GM18517 (cell line): ENCODE measurements around the gene TNS2.
"Not testable (repeated sequence)": the region's sequence is repeated elsewhere in the genome, so short reads cannot be mapped to it uniquely, and the experiment has no call there.

Experiments
- ATAC-seq: cut with Tn5 transposase; IDR thresholded peaks from one replicate; pipeline ENCODE4 v1.9.1; 2021; ENCODE audit warnings: mild to moderate bottlenecking, moderate library complexity; ENCODE audit not compliant: unreplicated experiment

Gene TNS2

DNA sequence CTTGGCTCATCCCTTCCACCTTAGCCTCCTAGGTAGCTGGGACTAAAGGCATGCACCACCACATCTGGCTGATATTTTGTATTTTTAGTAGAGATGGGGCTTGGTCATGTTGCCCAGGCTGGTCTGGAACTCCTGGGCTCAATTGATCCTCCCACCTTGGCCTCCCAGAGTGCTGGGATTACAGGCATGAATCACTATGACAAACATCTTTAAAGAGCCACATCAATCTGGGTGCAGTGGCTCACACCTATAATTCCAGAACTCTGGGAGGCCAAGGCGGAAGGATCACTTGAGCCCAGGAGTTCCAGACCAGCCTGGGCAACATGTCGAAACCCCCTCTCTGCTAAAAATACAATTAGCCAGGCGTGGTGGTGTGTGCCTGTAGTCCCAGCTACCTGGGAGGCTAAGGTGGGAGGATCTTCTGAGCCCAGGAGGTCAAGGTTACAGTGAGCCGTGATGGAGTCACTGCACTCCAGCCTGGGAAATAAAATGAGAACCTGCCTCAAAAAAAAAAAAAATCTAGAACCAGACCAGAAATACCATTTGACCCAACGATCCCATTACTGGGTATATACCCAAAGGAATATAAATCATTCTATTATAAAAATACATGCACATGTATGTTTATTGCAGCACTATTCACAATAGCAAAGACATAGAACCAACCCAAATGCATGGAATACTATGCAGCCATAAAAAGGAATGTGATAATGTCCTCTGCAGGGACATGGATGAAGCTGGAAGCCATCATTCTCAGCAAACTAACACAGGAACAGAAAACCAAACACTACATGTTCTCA lies 45.1 kb downstream of the TNS2 start:
- not testable (repeated sequence) for ATAC-seq

DNA sequence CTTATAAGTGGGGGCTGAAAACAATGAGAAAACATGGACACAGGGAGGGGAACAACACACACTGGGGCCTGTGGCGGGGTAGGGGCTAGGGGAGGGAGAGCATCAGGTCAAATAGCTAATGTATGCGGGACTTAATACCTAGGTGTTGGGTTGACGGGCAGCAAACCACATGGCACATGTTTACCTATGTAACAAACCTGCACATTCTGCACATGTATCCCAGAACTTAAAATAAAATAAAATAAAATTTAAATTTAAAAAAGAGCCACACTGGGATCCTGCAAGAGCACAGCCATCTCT lies 45.7 kb downstream of the TNS2 start:
- not testable (repeated sequence) for ATAC-seq

DNA sequence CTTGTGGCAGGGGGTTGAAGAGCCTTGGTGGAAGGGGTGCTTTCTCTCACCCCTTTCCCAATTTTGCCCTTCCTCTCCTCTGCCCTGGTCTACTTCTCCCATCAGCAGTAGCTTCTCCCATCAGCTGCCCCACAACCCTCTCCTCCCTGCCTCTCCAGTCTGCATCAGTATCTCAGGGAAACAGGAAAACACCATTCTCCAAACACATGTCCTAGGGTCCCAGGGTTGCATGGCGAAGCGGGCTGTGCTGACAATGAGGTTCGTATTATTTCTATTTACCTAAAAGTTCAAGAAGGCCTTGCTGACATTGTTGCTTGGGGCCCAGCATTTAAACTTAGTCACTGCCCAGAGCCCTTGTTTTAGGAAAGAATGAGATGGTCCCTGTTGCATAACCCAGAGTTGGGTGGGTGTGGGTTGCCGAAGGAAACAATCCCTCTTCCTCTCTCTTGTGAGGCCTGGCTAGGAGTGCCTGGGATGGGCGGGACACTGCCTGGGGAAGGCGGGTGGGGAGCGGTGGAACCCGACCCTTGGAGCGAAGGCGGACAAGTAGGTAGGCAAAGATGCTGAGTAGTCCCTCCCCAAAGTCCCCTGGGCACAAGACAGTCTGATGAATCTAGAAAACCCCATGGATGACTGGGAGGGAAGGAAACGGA lies 46.4 kb downstream of the TNS2 start:
- ATAC-seq = no peak

DNA sequence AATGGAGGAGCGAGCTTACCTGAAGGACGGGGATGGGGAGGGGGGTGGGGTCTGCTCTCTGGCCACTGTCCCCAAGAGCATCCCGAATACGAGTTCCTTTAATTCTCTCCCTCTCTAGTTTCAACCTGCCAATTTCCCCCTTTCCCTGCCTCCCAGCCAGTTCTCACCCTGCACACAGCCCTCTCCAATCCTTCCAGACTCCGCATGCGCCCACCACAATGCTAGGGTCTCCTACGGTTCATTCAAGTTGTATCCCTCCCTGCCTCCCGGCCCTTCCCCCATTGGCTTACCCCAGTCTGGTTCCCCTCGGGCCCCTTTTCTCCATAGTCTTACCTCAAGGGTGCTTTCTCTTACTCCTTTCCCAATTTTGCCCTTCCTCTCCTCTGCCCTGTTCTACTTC lies 46.9 kb downstream of the TNS2 start:
- ATAC-seq = no peak

DNA sequence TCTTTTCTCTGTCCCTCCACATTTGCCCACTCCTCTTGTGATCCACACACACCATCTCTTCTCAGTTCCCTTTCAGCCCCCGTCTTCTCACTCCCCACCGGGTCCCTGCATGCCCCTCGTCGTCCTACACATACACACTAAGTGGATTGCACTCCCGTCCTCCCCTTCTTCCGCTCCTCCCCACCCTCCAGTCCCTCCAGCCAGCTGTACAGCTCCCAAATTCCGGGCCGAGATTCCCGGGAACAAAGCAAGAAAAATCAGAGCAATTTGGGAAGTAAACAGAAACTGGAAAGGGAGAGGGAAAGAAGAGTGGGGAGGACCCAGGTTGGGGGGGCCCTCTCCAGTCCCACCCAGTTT lies 47.3 kb downstream of the TNS2 start:
- ATAC-seq = no peak

DNA sequence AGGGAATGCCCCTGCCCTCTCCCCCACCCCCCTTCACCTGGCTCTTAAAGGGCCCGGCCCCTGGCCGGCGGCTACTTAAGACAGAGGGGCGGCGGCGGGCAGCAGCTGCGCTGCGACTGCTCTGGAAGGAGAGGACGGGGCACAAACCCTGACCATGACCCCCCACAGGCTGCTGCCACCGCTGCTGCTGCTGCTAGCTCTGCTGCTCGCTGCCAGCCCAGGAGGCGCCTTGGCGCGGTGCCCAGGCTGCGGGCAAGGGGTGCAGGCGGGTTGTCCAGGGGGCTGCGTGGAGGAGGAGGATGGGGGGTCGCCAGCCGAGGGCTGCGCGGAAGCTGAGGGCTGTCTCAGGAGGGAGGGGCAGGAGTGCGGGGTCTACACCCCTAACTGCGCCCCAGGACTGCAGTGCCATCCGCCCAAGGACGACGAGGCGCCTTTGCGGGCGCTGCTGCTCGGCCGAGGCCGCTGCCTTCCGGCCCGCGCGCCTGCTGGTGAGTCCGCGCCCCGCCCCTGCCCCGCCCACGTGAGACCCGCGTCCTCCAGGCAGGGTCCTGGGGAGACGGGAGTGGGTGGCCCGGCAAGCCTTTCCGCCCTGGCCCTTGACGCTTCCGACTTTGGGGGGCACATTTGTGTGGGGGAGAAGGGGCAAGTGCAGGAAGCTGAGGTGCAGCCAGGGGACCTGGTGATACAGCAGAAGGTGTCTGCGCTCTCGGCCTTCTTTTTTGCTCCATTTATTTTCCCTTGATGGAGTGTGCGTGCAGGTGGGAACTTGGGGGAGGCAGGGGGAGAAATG lies 47.9 kb downstream of the TNS2 start, which contains the start of gene IGFBP6:
IGFBP6 (plus strand) TSS at position 104 of the 790 bp plus-strand sequence; CDS start at position 155, 51 bp downstream.
- no peak for ATAC-seq

DNA sequence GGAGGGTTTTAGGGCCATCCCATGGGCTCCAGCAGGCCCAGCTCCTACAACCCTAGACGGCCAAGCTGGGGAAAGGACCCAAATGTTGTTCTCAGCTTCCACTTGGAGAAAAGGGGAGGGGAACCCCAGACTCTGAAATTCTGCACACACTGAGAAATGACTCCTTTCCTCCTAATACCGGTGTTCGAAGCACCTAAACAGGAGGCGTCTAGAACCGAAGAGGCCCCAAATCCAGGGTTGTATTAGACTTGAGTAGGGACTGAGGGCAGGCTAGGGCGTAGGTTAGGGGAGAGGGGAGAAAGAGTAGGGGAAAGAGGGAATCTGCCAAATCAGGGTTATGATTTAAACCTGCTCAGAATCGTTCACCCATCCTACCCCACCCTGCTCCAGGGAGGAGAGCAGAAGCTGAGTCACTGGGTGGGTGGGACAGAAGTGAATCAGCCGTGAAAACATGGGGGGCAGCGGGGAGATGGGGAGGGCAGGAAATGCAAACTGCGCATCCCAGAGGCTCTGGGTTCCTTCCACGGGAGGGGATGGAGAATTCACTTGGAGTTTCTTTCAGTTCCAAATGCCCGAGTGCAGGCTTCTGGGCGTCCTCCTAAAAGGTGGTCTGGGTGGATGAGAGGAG lies 48.6 kb downstream of the TNS2 start:
- no peak for ATAC-seq

DNA sequence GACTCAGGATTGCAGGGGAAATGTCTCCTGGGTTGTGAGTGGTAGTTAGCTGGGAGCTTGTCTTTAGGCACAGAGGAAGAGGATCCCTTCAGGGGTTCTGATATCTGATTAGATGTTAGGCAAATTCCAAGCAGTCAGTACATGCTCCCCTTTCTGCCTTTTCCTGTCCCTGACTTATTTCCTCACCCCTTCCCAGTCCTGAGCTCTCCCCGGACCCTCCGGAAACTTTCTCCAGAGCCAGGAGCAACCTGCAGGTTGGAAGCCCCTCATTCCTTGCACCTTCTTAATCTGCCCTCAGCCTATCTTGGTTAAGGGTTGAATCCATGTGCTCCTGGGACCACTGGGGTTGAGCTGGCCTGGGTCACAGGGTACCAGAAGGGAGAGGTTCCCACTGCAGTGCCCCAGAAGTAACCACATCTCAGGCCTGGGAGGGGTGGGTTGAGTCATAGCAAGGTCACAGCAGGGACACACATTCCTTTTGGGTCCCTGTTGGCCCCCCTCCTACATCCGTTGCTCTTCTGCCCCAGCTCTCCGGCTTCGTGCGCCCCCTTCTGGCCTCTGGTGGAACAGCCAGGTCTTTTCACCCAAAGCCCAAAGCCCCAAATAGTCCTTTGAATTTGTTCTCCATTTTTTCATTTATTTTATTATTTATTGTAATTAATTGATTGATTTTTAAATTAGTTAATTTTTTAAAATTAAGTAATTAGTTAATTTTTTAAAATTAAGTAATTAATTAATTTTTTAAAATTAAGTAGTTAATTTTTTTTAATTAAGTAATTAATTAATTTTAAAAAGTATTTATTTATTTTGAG lies 49.4 kb downstream of the TNS2 start:
- ATAC-seq = no peak

DNA sequence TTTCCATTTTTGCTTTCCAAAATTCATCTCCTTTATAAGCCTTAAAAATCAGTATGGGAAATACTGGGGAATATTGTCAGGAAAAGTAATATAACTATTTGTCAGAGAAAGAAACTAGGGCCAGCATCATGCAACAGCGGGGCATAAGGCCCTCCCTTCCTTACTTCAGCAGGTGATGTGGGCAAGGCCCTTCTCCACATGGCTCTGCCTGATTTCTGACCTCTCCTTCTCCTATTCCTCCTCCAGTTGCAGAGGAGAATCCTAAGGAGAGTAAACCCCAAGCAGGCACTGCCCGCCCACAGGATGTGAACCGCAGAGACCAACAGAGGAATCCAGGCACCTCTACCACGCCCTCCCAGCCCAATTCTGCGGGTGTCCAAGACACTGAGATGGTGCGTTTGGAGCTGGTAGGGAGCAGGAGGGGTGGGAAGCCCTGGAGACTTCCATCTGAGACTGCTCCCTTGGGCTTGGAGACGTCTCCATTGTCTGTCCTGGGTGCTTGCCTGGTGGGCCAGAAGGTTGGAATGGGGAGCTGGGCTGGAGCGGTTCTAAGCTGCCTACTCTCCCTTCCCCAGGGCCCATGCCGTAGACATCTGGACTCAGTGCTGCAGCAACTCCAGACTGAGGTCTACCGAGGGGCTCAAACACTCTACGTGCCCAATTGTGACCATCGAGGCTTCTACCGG lies 50.7 kb downstream of the TNS2 start:
- ATAC-seq = no peak

DNA sequence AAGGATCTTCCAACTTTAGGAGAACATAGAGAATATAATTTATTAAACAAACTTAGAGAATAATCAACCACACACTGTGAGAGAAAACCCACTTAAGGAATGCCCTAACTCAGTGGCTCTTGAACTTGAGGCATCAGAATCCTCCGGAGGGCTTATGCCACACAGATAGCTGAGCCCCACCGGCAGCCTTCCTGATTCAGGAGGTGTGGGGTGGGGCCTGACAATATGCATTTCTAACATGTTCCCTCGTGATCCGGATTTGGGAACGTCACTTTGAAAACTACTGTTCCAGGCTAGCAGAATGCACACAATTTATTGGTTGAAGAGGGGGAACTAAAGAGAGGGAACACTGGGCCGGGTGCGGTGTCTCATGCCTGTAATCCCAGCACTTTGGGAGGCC lies 51.4 kb downstream of the TNS2 start:
- ATAC-seq = no peak

DNA sequence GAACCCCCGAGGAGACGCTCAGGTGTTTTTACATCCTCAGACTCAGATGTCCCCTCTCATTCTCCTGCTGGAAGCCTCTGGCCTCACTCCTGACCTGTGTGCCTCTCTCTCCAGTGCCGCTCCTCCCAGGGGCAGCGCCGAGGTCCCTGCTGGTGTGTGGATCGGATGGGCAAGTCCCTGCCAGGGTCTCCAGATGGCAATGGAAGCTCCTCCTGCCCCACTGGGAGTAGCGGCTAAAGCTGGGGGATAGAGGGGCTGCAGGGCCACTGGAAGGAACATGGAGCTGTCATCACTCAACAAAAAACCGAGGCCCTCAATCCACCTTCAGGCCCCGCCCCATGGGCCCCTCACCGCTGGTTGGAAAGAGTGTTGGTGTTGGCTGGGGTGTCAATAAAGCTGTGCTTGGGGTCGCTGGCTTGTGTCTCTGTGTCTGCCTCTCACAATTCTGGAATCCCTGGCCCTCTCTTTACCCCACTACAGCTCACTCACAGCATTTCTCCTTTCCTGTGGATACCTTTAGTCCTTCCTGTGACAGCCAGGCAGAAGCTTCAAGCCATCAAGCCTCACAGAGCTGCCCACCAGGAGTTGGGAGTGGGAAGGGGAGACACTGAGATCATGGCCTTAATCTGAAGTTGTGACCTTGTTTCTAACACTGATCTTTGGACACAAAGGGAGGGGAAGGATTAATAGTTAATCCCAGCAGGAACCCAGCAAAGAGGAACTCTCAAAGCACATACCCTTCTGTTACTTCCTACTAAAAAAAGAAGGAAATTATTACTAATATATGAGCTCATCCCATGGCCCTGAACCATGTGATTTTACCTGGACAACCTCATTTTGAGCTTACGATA lies 52.3 kb downstream of the TNS2 start:
- no peak for ATAC-seq

DNA sequence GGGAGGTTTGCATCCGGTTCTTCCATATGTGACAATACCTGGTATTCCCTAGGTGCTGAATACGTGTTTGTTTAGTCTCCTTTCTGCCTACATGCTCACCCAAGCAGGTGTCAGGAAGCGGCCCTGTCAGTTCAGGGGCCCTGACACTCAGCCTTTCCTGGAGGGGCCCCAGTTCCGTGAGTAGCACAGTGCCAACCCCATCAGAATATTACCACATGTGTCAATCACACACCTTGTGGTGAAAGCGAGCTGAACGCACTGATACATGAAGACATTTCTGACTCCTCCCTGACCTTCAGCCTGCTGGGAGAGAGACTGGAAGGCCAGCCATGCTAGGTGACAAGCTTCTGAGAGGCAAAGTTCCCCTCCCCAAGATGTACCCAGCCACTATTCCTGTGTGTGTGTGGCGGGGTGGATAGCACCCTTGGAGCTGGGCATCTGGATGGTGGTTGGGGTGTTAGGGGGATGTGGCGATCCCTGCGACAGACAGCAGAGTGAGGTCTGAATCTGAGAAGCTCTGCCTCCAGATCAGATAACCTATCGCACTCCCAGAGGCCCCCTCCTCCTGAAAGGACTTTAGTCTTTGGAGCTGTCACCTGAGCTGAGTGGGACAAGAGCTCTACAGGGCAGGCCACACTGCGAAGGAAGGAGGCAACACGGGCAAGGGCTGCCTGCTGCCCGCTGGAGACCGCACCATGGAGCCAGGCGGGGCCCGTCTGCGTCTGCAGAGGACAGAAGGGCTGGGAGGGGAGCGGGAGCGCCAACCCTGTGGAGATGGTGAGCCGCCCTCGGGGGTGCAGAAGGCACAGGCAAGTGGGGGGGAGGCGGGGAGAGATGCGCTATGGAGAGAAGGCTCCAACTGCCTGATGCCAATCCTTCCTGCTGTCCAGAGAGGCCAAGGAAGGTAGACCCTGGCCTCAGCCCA lies 53.3 kb downstream of the TNS2 start, which contains the start of gene SOAT2:
SOAT2 (plus strand) TSS at position 604 of the 925 bp plus-strand sequence; CDS start at position 696, 92 bp downstream.
- ATAC-seq = no peak

DNA sequence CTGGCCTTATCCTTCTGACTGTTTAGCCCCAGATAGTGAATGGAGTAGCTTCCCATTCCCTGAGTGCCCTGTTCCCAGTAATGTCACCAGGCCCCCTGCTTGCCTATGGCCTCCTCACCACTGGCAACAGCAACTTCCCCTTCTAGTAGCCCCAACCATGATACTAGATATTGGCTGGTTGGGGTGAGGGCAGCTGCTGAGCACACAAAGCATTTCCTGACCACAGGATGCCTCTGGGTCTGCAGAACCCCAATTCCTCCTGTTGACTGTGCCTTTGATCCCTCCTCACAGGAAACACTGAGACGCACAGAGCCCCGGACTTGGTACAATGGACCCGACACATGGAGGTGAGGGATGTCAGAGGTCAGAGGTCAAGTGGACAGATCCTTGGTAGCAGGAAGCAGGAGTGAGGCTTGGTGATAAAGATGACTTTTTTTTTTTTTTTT lies 54.0 kb downstream of the TNS2 start:
- ATAC-seq = no peak

DNA sequence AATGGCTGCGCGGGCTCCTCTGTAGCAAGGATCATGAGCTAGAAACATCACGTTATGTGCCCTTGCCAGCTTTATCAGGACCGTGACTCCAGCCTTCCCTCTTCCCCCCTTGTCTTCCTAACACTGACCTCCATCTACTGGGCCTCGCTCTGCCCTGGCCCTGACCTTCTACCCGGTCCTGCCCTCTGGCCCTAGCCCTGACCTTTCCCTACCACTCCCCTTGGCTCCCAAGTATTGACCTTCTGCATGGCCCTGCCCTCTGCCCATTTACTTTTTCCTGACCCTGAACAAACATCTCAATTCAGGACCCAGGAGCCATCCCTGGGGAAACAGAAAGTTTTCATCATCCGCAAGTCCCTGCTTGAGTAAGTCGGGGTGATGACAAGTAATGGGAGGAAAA lies 55.4 kb downstream of the TNS2 start:
- ATAC-seq = no peak

DNA sequence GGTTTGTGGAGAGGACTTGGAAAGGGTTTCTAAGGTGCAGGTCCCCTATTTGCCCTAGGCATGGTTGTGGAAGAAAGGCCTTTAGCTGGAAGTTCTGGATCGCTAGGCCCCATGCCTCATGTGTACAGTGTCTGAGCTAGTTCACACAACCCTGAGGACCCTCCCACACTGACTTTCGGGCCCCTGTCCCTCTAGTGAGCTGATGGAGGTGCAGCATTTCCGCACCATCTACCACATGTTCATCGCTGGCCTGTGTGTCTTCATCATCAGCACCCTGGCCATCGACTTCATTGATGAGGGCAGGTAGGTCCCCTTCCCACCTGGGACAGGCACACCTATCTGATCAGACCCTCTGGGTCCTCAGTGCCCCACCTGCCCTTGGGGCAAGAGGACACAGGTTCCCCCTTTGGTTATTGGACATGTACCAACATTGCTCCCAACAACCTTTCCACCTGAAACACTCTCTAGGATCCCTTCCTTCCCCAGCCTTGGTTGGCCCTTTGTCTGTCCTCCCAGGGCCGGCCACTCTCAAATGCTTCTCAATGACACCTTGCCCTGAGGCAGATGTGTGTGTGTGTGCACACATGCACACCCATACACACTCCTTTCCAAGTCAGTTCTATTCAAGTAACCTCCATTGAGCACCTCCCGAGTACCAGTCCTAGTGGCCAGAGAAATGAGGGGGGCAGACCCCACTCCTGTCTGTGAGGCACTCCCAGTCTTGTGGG lies 56.0 kb downstream of the TNS2 start:
- no peak for ATAC-seq

DNA sequence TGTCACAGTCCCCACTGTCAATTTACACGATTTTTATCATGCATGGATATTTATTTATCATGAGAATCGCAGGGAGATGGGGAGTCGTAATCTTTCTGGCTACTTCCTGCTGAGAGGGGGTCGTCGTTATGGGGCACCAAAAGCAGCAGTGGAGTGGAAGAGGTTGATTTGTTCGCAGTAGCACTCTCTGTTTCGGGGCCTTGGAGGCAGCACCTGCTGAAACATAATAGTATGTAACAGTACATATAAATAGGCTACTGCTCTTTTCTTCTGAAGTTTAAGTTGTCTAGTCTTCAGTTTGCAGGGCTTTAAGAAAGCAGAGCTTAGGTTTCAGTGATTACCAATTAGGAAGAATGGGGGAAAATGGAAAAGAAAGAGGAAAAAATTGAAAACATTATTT lies 57.3 kb downstream of the TNS2 start:
- no peak for ATAC-seq

DNA sequence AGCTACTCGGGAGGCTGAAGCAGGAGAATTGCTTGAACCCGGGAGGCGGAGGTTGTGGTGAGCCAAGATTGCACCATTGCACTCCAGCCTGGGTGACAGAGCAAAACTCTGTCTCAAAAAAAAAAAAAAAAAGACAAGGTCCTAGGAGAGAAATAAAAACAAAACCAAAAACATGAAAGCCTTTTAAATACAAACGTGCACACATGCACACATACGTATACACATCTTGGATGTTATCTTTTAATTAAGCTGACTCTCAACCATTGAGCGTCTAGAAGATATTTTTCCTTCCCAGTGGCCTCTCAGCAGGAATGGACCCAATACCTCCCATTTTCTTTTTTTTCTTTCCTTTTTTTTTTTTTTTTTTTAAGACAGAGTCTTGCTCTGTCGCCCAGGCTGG lies 62.6 kb downstream of the TNS2 start:
- ATAC-seq = not testable (repeated sequence)
